Activated CD4-positive, alpha-beta T cell treated with anti-CD3 and anti-CD28 coated beads for 1 hour (primary cell): ENCODE data around the gene APAF1.
"Not testable (repeated sequence)": the region's sequence is repeated elsewhere in the genome, so short reads cannot be mapped to it uniquely, and the experiment has no call there.

Experiments used
- DNase-seq: peaks from one replicate; pipeline ENCODE4 v3.0.0-alpha.2; 2020

Gene APAF1

GRCh38 chr12:98730412-98730811, 85.3 kb downstream of the APAF1 start:
- no peak for DNase-seq

- DNase-seq, result no peak
Measured at GRCh38 chr12:98733667-98734350, 88.7 kb downstream of the APAF1 start.

- DNase-seq, result no peak
Measured at GRCh38 chr12:98735821-98736220, 90.7 kb downstream of the APAF1 start.

- DNase-seq, result no peak
Measured at GRCh38 chr12:98736352-98737321, 91.5 kb downstream of the APAF1 start.

- DNase-seq, result no peak
Measured at GRCh38 chr12:98737322-98737712, 92.2 kb downstream of the APAF1 start.

GRCh38 chr12:98738002-98738401, 92.9 kb downstream of the APAF1 start:
- no peak for DNase-seq

- DNase-seq, result no peak
Measured at GRCh38 chr12:98738539-98738938, 93.4 kb downstream of the APAF1 start.

GRCh38 chr12:98740751-98741150, 95.7 kb downstream of the APAF1 start:
- DNase-seq, result no peak

- no peak for DNase-seq
Measured at GRCh38 chr12:98741196-98741555, 96.1 kb downstream of the APAF1 start.

GRCh38 chr12:98741556-98742265, 96.6 kb downstream of the APAF1 start:
- no peak for DNase-seq

GRCh38 chr12:98743362-98743953, 98.4 kb downstream of the APAF1 start:
- DNase-seq, result no peak

GRCh38 chr12:98744680-98745079, 99.6 kb downstream of the APAF1 start:
- no peak for DNase-seq

- no peak for DNase-seq
Measured at GRCh38 chr12:98745578-98746391, 100.7 kb downstream of the APAF1 start.

- no peak for DNase-seq
Measured at GRCh38 chr12:98748463-98748862, 103.4 kb downstream of the APAF1 start.

GRCh38 chr12:98750511-98750910, 105.4 kb downstream of the APAF1 start:
- DNase-seq, result no peak

- no peak for DNase-seq
Measured at GRCh38 chr12:98751580-98752115, 106.6 kb downstream of the APAF1 start.

- no peak for DNase-seq
Measured at GRCh38 chr12:98752726-98753125, 107.6 kb downstream of the APAF1 start.

GRCh38 chr12:98754095-98754494, 109.0 kb downstream of the APAF1 start:
- DNase-seq, result no peak

GRCh38 chr12:98755855-98756254, 110.8 kb downstream of the APAF1 start:
- not testable (repeated sequence) for DNase-seq

GRCh38 chr12:98757455-98757854, 112.4 kb downstream of the APAF1 start:
- DNase-seq, result no peak

GRCh38 chr12:98758331-98758730, 113.2 kb downstream of the APAF1 start:
- no peak for DNase-seq

GRCh38 chr12:98763656-98764055, 118.6 kb downstream of the APAF1 start:
- no peak for DNase-seq
